K562 (cell line): Measurements from ENCODE around the gene SCN8A.

Source experiments
- ADNP ChIP-seq: fragments of 200-800 bp; sonication (Bioruptor generic); IDR thresholded peaks from 2 replicates; pipeline ENCODE4 v1.6.1; 2016; ENCODE audit warnings: missing genetic modification characterization, missing compliant biosample characterization
- ATF3 ChIP-seq, 2 experiments: fragments of 450-650 bp in 1 of 2; sonication (generic) in 1 of 2; formaldehyde crosslinking in 1 of 2; IDR thresholded peaks in 1 of 2; conservative IDR thresholded peaks in 1 of 2; 2 replicates each; pipeline versions ENCODE4 v1.6.1 to v1.8.1; 2016 to 2023; ENCODE audit warnings: mild to moderate bottlenecking in 2 of 2, moderate library complexity in 2 of 2, inconsistent platforms in 1 of 2, missing genetic modification reagents in 1 of 2
- CTCF ChIP-seq, 3 experiments: IDR thresholded peaks in 2 of 3; conservative IDR thresholded peaks in 1 of 3; 2 replicates each; pipeline ENCODE4 v1.5.1; 2011 to 2012; ENCODE audit warnings: low read length in 3 of 3, mild to moderate bottlenecking in 3 of 3, control low read depth in 2 of 3, improper control_type of control experiment in 1 of 3, inconsistent platforms in 1 of 3, low read depth in 1 of 3, mixed read lengths in 1 of 3, moderate library complexity in 1 of 3; ENCODE audit not compliant: insufficient read depth in 2 of 3
- EZH2 ChIP-seq: IDR thresholded peaks from 2 replicates; pipeline ENCODE4 v1.6.1; 2012; ENCODE audit warnings: low read depth, mild to moderate bottlenecking, inconsistent platforms, low read length, borderline replicate concordance
- HNRNPH1 ChIP-seq: fragments of 200-400 bp; formaldehyde crosslinking; optimal IDR thresholded peaks from 2 replicates; pipeline ENCODE3; 2017; ENCODE audit warnings: low read depth, mild to moderate bottlenecking, low read length, moderate library complexity
- MAFK ChIP-seq: IDR thresholded peaks from 2 replicates; pipeline ENCODE4 v1.6.1; 2011; ENCODE audit warnings: low read length, improper control_type of control experiment
- MIER1 ChIP-seq: fragments of 450-650 bp; IDR thresholded peaks from 2 replicates; pipeline ENCODE4 v1.6.1; 2016; ENCODE audit warnings: antibody characterized with exemption, mild to moderate bottlenecking, low read depth
- RCOR1 ChIP-seq, 2 experiments: IDR thresholded peaks; 2 replicates each; pipeline ENCODE4 v1.6.1; 2012; ENCODE audit warnings: low read depth in 2 of 2, low read length in 2 of 2, borderline replicate concordance in 1 of 2, improper control_type of control experiment in 1 of 2
- ZMIZ1 ChIP-seq, 2 experiments: fragments of 150-350 bp in 1 of 2; IDR thresholded peaks; 2 replicates each; pipeline ENCODE4 v1.6.1; 2012 to 2016; ENCODE audit warnings: low read depth in 2 of 2, low read length in 2 of 2, mild to moderate bottlenecking in 1 of 2, moderate library complexity in 1 of 2
- ZNF561 ChIP-seq: fragments of 450-650 bp; formaldehyde crosslinking; conservative IDR thresholded peaks from 2 replicates; pipeline ENCODE4 v1.4.0; 2020; ENCODE audit warnings: mild to moderate bottlenecking, moderate library complexity

GRCh38 chr12:51817027-51817953 is 226.3 kb downstream of the SCN8A start:
- TF ChIP-seq ZMIZ1 (IDR thresholded peaks at IDR 0.05; ENCODE audit: low read depth in 2 of 2, low read length in 2 of 2) = no peak
- TF ChIP-seq MAFK = no peak
- no peak for TF ChIP-seq ATF3 (IDR thresholded peaks at IDR 0.05)
- no peak for TF ChIP-seq ATF3 (CRISPR knock-in tag; conservative IDR thresholded peaks at IDR 0.05)
- no peak for TF ChIP-seq EZH2
- TF ChIP-seq HNRNPH1 = no peak
- no peak for TF ChIP-seq ZNF561
- no peak for TF ChIP-seq MIER1
- TF ChIP-seq RCOR1 (IDR thresholded peaks at IDR 0.05; ENCODE audit: borderline replicate concordance in 1 of 2, low read depth in 2 of 2, low read length in 2 of 2) = no peak
- no peak for TF ChIP-seq ADNP (tag)
- no peak for TF ChIP-seq CTCF (IDR thresholded peaks at IDR 0.05 in 2 of 3, conservative IDR thresholded peaks at IDR 0.05 in 1 of 3; ENCODE audit: insufficient read depth in 2 of 3, low read depth in 1 of 3, low read length in 3 of 3)
